Stomach (tissue), 4 donors: ENCODE data around the gene PCSK4.

ENCODE experiments used
- EP300 ChIP-seq: sonication (generic); formaldehyde crosslinking; IDR thresholded peaks from one replicate; pipeline ENCODE4 v1.6.1; 2017; ENCODE audit warnings: antibody characterized with exemption
- POLR2A ChIP-seq, 4 donors: fragments of 450-650 bp; IDR thresholded peaks; one replicate each; pipeline ENCODE4 v1.6.1; 2016; ENCODE audit warnings: antibody characterized with exemption in 4 of 4, control low read depth in 2 of 4, mild to moderate bottlenecking in 1 of 4, moderate library complexity in 1 of 4
- POLR2AphosphoS5 ChIP-seq, 3 donors: sonication (generic); formaldehyde crosslinking; IDR thresholded peaks; one replicate each; pipeline ENCODE4 v1.6.1; 2016; ENCODE audit warnings: antibody characterized with exemption in 3 of 3
- TF ChIP-seq, protein P1 (sequence below), 7 experiments: fragments of 450-650 bp in 4 of 7; fragments of 200-600 bp in 3 of 7; sonication (generic) in 3 of 7; IDR thresholded peaks; one replicate each; pipeline ENCODE4 v1.5.1; 2016 to 2019; ENCODE audit warnings: antibody characterized with exemption in 7 of 7, control low read depth in 2 of 7, mild to moderate bottlenecking in 1 of 7

DNA sequence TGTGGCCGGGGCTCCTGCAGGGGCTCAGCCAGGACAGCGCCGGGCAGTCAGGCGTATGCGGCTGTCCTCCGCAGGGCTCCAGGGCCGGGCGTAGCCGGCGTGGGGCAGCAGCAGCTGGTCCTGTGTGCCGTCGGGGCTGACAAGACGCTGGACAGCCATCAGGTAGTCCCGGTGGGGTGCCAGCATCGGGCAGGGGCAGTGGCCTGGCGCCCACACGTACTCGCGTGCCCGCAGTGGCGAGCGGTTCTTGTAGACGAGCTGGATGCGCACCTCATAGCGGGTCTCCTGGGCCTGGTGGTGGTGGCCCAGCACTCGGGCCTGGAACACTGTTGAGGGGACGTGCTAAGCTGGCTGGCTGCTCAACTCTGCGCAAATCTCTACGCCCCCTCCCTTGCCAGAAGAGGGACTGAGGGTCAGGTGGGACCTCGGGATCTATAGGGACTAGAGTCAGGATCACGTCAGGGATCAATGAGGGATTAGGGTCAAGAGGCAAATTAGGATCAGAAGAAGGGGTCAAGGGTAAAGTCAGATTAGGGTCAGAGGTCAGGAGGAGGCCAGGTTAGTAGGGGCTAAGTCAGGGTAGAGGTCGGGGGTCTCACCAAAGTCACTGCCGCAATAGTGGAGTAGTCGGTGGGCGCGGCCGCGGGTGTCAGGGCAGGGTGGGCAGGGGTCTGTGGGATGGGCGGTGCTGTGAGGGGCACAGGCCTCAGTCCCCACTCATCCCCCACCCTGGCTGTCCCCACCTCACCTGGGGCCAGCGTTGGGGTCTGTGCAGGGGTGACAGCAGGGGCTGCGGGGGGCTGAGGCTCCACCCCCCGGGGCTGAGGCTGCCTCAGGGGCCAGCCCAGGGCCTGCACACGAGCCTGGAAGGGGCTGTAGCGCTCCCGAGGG, 16.1 kb upstream of the PCSK4 start:
- TF ChIP-seq, protein P1, sequence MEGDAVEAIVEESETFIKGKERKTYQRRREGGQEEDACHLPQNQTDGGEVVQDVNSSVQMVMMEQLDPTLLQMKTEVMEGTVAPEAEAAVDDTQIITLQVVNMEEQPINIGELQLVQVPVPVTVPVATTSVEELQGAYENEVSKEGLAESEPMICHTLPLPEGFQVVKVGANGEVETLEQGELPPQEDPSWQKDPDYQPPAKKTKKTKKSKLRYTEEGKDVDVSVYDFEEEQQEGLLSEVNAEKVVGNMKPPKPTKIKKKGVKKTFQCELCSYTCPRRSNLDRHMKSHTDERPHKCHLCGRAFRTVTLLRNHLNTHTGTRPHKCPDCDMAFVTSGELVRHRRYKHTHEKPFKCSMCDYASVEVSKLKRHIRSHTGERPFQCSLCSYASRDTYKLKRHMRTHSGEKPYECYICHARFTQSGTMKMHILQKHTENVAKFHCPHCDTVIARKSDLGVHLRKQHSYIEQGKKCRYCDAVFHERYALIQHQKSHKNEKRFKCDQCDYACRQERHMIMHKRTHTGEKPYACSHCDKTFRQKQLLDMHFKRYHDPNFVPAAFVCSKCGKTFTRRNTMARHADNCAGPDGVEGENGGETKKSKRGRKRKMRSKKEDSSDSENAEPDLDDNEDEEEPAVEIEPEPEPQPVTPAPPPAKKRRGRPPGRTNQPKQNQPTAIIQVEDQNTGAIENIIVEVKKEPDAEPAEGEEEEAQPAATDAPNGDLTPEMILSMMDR (IDR thresholded peaks at IDR 0.05) = no peak
- TF ChIP-seq EP300 (no peak), POLR2AphosphoS5 (IDR thresholded peaks at IDR 0.05) (no peak), POLR2A (IDR thresholded peaks at IDR 0.05) (no peak)
